Stimulated activated CD8-positive, alpha-beta memory T cell treated with anti-CD3 and anti-CD28 coated beads, Interleukin-7, amount 100 ng/mL, for 4 hours (primary cell): ENCODE data around the gene PLXNA4.

Source experiments
- DNase-seq, 2 donors: peaks; one replicate each; pipeline ENCODE4 v3.0.0-alpha.2; 2020; ENCODE audit warnings: low read depth in 2 of 2

PLXNA4 gene

GRCh38 chr7:132240821-132241422, 335.3 kb downstream of the PLXNA4 start:
- DNase-seq: no peak

GRCh38 chr7:132240262-132240661, 336.0 kb downstream of the PLXNA4 start:
- no peak for DNase-seq

GRCh38 chr7:132239422-132239994, 336.8 kb downstream of the PLXNA4 start:
- DNase-seq: no peak

GRCh38 chr7:132234711-132235110, 341.6 kb downstream of the PLXNA4 start:
- DNase-seq: no peak

- DNase-seq: no peak
Observed at GRCh38 chr7:132232406-132232805, 343.9 kb downstream of the PLXNA4 start.

GRCh38 chr7:132230462-132230861, 345.8 kb downstream of the PLXNA4 start:
- no peak for DNase-seq

- no peak for DNase-seq
Observed at GRCh38 chr7:132228240-132228639, 348.0 kb downstream of the PLXNA4 start.

GRCh38 chr7:132226957-132227290, 349.3 kb downstream of the PLXNA4 start:
- DNase-seq: no peak

- no peak for DNase-seq
Observed at GRCh38 chr7:132226046-132226956, 350.0 kb downstream of the PLXNA4 start.

GRCh38 chr7:132225216-132226030, 350.8 kb downstream of the PLXNA4 start:
- no peak for DNase-seq

- DNase-seq: no peak
Observed at GRCh38 chr7:132221356-132221755, 354.9 kb downstream of the PLXNA4 start.

- no peak for DNase-seq
Observed at GRCh38 chr7:132220060-132220459, 356.2 kb downstream of the PLXNA4 start.

- no peak for DNase-seq
Observed at GRCh38 chr7:132218876-132219275, 357.4 kb downstream of the PLXNA4 start.

GRCh38 chr7:132216847-132217525, 359.3 kb downstream of the PLXNA4 start:
- DNase-seq: no peak

GRCh38 chr7:132214452-132214851, 361.8 kb downstream of the PLXNA4 start:
- no peak for DNase-seq

- no peak for DNase-seq
Observed at GRCh38 chr7:132213583-132213982, 362.7 kb downstream of the PLXNA4 start.

- DNase-seq: no peak
Observed at GRCh38 chr7:132211971-132212370, 364.3 kb downstream of the PLXNA4 start.

GRCh38 chr7:132210821-132211220, 365.4 kb downstream of the PLXNA4 start:
- DNase-seq: no peak

- no peak for DNase-seq
Observed at GRCh38 chr7:132207782-132208181, 368.5 kb downstream of the PLXNA4 start.

GRCh38 chr7:132207211-132207610, 369.1 kb downstream of the PLXNA4 start:
- no peak for DNase-seq

GRCh38 chr7:132206594-132206993, 369.7 kb downstream of the PLXNA4 start:
- DNase-seq: no peak

GRCh38 chr7:132205509-132205908, 370.8 kb downstream of the PLXNA4 start:
- no peak for DNase-seq
